COLO668 (cell line): ENCODE data around the gene COX11.
A peak's percentile ranks its signal among the peaks of the same experiment; 100 is the strongest.

Source experiments
- DNase-seq: peaks from one replicate; lab custom pipeline; 2025; ENCODE audit not compliant: unreplicated experiment; lab: John Stamatoyannopoulos, UW

COX11 gene

DNA sequence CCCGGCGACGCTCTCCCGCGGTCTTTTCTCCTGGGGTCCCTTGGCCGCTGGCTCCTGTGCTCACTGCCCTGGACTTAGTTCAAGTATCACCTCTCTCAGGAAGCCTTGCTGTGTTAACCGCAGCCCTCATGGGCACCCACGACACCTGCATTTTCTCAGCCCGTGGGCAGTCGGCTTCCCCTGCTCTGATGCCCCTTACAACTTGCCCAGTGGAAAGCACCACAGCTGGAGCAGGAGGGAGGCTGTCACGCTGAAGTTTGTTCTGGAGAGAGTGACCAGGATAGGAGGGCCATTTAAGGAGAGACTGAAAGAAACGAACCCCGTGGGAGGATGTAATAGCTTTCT, 506 bp upstream of the COX11 start:
- no peak for DNase-seq

DNA sequence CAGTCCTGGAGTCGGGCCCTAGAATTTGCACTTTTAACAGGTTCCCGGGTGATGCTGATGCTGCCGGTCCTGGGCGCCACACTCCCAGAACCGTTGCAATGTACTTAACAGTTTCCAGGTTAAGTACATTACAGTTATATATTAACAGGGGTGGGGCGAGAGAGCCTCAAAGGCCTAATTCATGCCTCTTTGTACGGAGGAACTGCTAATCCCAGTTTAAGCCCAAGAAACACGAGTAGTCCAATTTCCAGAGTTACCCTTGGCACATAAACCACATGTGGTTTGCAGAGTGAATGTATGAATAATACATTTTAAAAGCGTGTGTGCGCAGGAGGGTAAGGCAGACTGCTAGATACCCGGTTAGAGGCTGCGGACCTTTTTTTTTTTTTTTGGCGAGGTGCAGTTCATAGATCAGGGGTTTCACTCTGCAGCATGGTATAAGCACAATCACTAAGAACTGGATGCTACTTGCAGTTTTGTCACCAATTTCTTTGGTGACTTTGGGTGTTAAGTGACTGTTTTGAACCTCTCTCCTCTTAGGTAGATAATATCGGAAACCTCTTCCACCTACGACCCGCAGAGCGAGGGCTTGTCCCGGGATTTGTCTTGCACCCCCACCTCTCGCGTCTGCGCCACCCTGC, 713 bp downstream of the COX11 start:
- peak; percentile 16 for DNase-seq

DNA sequence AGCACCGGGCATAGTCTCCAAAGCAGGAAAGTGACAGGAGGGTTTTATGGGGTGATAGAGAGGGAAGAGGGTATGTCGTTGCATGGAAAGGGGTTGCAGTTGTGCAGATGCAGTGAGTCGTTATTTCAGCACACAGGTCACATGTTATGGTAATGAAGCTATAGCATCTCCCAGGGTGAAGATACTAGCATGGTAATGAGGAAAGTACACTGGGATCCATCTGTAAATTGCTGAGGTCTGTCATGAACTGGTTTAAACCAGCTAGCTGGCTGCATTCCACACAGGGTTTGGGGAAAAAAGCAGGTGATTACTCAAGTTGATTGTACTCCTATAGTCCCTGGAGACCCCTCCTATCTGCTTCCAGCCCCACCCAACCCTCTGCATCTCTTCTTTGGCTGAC, 11.7 kb downstream of the COX11 start:
- DNase-seq: no peak

DNA sequence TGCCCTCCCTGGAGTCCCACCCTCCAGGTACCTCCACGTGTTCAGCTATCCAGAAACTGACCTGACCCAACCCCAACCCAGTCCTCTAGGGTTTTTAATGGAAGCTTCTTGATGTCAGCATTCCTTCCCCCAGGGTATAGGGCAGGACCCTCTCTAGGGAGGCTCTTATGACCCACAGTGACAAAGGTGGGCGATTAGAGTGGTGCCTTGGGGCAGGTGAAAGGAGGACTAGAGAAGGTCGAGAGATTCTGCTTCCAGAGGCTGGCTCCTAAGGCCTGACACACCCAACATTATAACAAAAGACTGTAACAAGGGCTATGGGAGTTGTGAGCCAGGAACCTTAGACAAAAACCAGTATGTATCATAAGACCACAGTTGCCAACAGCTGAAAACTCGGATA, 17.2 kb downstream of the COX11 start:
- no peak for DNase-seq

DNA sequence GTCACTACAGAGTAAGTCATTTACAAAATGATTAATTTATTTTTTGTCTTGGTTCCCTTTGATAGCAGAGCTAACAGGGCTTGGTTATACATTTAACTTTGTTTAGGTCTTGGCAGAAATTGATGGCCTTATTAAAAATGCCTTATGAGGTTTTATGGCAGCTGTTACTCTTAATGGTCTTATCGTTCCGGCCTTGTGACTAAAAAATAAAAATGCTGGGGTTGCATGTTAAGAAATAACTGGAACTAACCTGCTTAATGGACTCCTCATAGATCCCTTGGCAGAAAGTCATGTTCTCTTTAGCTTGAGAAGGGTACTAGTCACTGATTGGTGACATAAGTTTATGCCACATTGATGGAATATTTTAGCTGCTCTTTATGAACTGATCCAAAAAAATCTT, 18.3 kb downstream of the COX11 start:
- no peak for DNase-seq

DNA sequence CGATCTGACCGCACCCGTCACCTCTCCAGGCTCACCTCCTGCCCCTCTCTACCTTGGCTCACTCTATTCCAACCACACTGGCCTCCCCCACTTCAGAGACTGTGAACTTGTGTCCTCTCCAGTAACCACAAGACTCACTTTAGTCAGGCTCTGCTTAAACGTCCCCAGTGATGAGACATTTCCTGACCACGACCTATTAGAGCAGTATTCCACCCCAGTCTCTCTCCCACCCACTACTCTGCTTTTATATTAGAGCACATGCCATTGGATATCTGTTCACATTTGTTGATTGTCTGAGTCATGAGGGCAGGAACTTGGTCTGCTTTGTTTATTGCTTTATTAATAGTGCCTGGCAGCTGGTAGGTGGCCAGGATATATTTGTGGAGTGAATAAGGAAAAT, 20.1 kb downstream of the COX11 start:
- DNase-seq: no peak

GRCh38 chr17:54947396-54947795, 21.1 kb downstream of the COX11 start:
- no peak for DNase-seq

GRCh38 chr17:54945671-54946070, 22.8 kb downstream of the COX11 start:
- no peak for DNase-seq

DNA sequence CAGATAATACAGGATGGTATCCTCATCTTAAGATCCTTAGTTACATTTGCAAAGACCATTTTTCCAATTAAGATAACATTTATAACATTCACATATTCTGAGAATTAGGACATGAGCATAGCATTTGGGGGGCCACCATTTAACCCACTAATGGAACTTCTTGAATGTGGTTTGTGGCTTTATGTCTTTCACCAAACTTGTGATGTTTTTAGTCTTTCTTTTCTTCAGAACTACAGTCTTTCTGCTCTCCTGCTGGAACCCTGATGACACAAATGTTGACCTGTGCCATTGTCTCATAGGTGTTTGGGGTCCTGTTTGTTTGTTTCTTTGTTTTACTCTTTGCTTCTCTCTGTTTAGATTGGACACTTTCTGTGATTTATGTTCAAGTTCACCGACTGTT, 23.2 kb downstream of the COX11 start:
- no peak for DNase-seq

- no peak for DNase-seq
Observed at GRCh38 chr17:54944796-54945195, 23.7 kb downstream of the COX11 start.

DNA sequence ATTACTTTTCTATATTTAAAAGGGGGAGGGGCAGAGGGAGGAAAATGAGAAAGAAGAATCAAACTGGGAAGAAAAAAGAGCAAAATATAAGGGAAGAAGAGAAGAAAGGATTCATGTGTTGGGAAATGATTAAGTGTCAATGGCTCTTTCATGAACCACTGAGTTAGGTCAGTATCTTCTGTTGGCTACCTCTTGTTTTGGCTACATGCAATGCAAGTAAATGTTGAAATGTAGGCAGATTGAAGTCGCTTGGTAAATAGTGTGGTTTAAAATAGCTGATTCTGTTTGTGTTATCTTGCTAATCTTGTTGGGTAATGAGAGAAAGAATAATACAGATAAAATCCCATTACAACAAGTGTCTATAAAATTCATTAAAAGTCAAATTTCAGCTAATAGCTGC, 27.2 kb downstream of the COX11 start:
- no peak for DNase-seq

DNA sequence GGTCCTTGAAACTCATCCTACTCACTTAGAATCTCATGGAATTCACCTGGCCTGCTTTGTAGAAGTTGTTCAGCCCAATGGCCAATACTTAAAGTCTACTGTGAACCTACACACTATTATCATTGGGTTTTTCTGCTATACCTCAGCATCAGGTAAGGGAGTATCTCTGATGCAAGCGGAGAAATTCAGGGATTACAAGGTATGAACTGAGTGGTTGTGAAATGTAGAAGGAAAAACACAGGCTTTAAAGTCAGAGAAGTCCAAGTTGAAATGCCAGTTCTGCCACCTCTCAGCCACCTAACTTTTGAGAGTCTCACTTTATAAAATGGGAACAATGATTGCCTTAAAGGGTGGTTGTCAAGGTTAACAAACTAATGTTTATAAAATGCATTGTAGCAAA, 31.0 kb downstream of the COX11 start:
- no peak for DNase-seq

DNA sequence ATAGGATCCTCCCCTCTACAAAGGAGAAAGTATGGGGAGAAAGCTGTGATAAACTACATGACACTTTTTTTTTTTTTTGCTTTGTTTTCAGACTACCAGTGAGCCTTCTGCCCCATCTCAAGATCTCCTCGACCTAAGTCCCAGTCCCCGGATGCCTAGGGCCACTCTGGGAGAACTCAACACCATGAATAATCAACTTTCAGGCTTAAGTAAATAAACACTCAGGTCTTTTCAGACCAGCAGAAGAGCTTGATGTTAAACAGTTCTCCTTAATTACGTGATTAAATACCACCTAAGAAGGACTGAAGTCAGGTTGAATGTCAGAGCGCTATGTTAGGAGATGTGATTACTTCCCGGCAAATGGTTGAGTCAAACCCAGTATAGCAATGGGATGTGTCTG, 31.4 kb downstream of the COX11 start:
- no peak for DNase-seq

GRCh38 chr17:54935471-54935870, 33.0 kb downstream of the COX11 start:
- no peak for DNase-seq

DNA sequence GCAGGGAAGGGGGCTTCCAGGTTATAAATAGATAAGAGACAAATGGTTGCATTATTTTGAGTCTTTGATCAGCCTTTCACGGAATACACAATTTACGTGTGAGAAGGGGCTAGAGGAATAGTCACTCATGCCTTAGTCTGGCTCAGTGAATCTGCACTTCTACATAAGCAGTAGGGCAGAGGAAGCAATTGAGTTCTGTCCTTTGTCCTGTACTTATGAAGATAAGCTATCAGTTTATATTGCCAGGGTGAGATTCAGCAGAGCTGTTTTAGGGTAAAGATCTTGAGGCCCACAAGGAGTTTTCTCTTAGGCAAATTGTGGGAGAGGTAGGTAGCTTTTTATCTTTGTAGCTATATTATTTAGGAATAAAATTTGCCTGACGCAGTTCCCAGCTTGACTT, 34.5 kb downstream of the COX11 start:
- DNase-seq: no peak

GRCh38 chr17:54932711-54933110, 35.7 kb downstream of the COX11 start:
- DNase-seq: no peak

DNA sequence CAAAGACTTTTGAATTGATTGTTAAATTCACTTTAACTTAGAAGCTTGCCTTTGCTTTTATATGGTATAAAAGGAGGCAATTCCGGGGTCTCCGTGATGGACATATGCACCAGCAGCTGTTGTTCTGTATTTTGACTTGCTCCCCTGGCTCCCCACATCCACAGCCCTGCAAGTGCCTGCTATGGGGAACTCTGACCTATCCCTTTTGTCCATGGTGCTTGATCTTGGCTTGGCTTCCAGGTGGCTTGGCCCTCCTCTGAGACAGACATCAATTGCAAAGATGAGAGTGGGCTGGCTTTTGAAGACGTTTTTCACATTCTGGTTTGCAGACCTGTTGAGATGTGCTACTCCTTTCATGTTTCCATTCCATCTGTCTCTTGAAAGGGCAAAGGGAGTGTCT, 40.9 kb downstream of the COX11 start:
- no peak for DNase-seq

DNA sequence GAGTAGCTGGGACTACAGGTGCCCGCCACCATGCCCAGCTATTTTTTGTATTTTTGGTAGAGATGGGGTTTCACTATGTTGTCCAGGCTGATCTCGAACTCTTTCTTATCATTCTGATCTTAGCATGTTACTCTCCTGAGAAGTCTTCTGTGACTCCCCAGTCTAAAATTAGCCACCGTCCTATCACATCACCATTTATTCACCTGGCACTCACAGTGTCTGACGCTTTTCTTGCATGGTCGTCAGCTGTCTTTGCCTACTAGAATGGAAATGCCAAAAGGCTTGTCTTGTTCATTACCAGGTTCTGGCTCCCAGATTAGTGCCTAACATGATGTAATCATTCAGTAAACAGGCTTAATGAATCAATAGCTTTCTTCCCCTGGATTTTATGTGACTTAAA, 44.0 kb downstream of the COX11 start:
- no peak for DNase-seq

GRCh38 chr17:54920819-54921218, 47.6 kb downstream of the COX11 start:
- no peak for DNase-seq

- no peak for DNase-seq
Observed at GRCh38 chr17:54919425-54919824, 49.0 kb downstream of the COX11 start.

DNA sequence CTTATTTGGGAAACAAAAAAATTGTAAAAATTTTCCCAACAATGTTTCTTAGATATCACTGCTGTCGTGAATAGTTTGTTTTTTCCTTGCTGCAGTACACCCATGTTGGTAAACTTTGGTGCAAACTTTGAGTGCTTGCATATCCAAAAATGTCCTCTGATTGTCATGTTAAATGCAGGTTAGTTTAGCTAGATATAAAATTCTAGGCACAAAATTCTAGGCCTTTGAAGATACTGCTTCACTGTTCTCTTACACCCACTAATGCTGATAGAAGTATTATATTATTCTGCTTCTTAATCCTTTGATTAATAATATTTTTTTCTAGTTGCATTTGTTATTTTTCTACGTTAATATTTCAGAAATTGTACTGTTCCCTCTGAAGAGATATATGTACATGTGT, 51.7 kb downstream of the COX11 start:
- DNase-seq: no peak
